ENCODE measurements around the gene MAD2L2. TPM values are rescaled to one million over a fixed set of nuclear protein-coding genes. Genes with fewer than 3 reads are reported as not detected.

MAD2L2 gene
- total and polyA plus RNA-seq, 9 of the 15 experiments (the other 6 are each of a cell fraction or from before 2014, with no cell fraction given) = 12.4 to 286 (median 143) TPM

- in situ Hi-C loops (cut with MboI) (no loop called here), intact Hi-C loops (cut with micrococcal nuclease) (loop anchor here (5.0 kb wide), 1 partner anchor 34 kb away; no protein-coding TSS in a partner anchor)
- ATAC-seq (no peak), DNase-seq (ENCODE audit: extremely low read depth in 1 of 4, low spot score in 3 of 4) (no peak), FAIRE-seq (no peak)
- BruUV-seq (replicated peaks) = no TSS peak
- peak overlapping the region in 1 of 2 experiments; percentile 62; a peak in 1 of 4 replicates for H3K9ac ChIP-seq (ENCODE audit: insufficient read depth in 1 of 2, low read depth in 2 of 2, low read length in 2 of 2)
- peaks cover 2 to 17% of the 10 kb centered on the region in 2 experiments; a peak in 3 of 5 replicates for H3K27me3 ChIP-seq (ENCODE audit: control insufficient read depth in 2 of 2, insufficient read depth in 2 of 2, low read length in 2 of 2)
- ChIA-PET CTCF (ENCODE audit: low intra/inter-chr PET ratio) (interaction anchor here (0.8 kb wide), 1 partner anchor 9 kb away, joined by 3 read pairs; no protein-coding TSS in a partner anchor), POLR2A (interaction anchor here (0.6 to 2.3 kb wide), 8 partner anchors 16 to 1072 kb away, joined by 3 to 8 read pairs (median 5); no protein-coding TSS in a partner anchor)
- H3K9me3 ChIP-seq (replicated peaks; ENCODE audit: control insufficient read depth, insufficient read depth, low read depth, low read length) = no peaks in the 10 kb centered on the region
- WGBS (ENCODE audit: insufficient coverage, low coverage, missing lambda C conversion rate) = 76% methylated on average over 12 of the region's 14 CpGs
- no peaks in the 10 kb centered on the region for H4K20me1 ChIP-seq (replicated peaks; ENCODE audit: control insufficient read depth, insufficient read depth, low read length)
- no peak overlapping the region for H3K4me2 ChIP-seq (ENCODE audit: insufficient read depth, low read length)
- H3K4me1 ChIP-seq (replicated peaks in 1 of 2; ENCODE audit: control insufficient read depth in 2 of 2, insufficient read depth in 2 of 2, low read length in 2 of 2) = peaks cover 12 to 54% of the 10 kb centered on the region in 2 experiments
- no peak overlapping the region for H2AFZ ChIP-seq (ENCODE audit: low read depth, low read length)
- no peak overlapping the region for H3K4me3 ChIP-seq
- no peaks in the 10 kb centered on the region for H3K9me1 ChIP-seq (ENCODE audit: control insufficient read depth, insufficient read depth, low read length)
- no peaks in the 10 kb centered on the region for H3K79me2 ChIP-seq (ENCODE audit: control insufficient read depth, insufficient read depth, low read length)
- no peaks in the 10 kb centered on the region for H3K36me3 ChIP-seq (ENCODE audit: control insufficient read depth, insufficient read depth, low read length)
- no peak overlapping the region for H3K27ac ChIP-seq (ENCODE audit: extremely low read depth, low read depth, low read length)
- TF ChIP-seq AFF4 (CRISPR knock-in tag; IDR thresholded peaks at IDR 0.05) = no peak
- no peak for TF ChIP-seq CTCF (IDR thresholded peaks at IDR 0.05 in 2 of 3, conservative IDR thresholded peaks at IDR 0.05 in 1 of 3; ENCODE audit: insufficient read depth in 2 of 3, low read depth in 1 of 3, low read length in 3 of 3)
- TF ChIP-seq HDAC3 (IDR thresholded peaks at IDR 0.05; ENCODE audit: borderline replicate concordance, partially characterized antibody) = no peak
- TF ChIP-seq CTCFL (IDR thresholded peaks at IDR 0.05; ENCODE audit: borderline replicate concordance, insufficient read depth, low read depth, low read length, poor library complexity, severe bottlenecking) = no peak
- TF ChIP-seq SMAD1 (IDR thresholded peaks at IDR 0.05; ENCODE audit: low read depth, low read length, partially characterized antibody) = no peak
- no peak for TF ChIP-seq TBP (optimal IDR thresholded peaks at IDR 0.05; ENCODE audit: low read depth, low read length)
- TF ChIP-seq ZNF347 (CRISPR knock-in tag; IDR thresholded peaks at IDR 0.05; ENCODE audit: low read depth) = no peak
- no peak for TF ChIP-seq NCOA2 (IDR thresholded peaks at IDR 0.05; ENCODE audit: partially characterized antibody in 2 of 2)
- no peak for TF ChIP-seq CBX8 (IDR thresholded peaks at IDR 0.05; ENCODE audit: borderline replicate concordance, extremely low read depth, low read depth, low read length, poor library complexity, severe bottlenecking)
- TF ChIP-seq MAFK (IDR thresholded peaks at IDR 0.05; ENCODE audit: low read length) = no peak
- TF ChIP-seq PTBP1 (IDR thresholded peaks at IDR 0.05; ENCODE audit: low read depth, low read length) = peak; percentile 80; the same call in 1 of the 2 replicates
- no peak for TF ChIP-seq KDM5B (IDR thresholded peaks at IDR 0.05; ENCODE audit: insufficient replicate concordance, low read depth, low read length)
- TF ChIP-seq BRD9 (IDR thresholded peaks at IDR 0.05; ENCODE audit: low read depth, partially characterized antibody) = no peak
- TF ChIP-seq SMARCA5 (IDR thresholded peaks at IDR 0.05) = peak; percentile 59; the same call in 1 of the 2 replicates
These were observed 25.3 kb upstream of the MAD2L2 start for GRCh38 chr1:11706292-11706691.
